ENCODE measurements around the gene PTDSS2.

Gene PTDSS2

GRCh38 chr11:496834-497564 is 46.9 kb downstream of the PTDSS2 start:
- Histone ChIP-seq H3K4me1 (ENCODE audit: low read length) (no peaks in the 10 kb centered on the region), H3K79me2 (ENCODE audit: low read length) (peaks cover 5% of the 10 kb centered on the region; the same call in 1 of the 2 replicates), H3K4me3 (ENCODE audit: low read length) (no peak overlapping the region), H3K27me3 (replicated peaks; ENCODE audit: insufficient read depth, low read length) (no peaks in the 10 kb centered on the region), H3K4me2 (ENCODE audit: low read depth, low read length) (no peak overlapping the region), H3F3A (ENCODE audit: insufficient read depth, low read length) (no peaks in the 10 kb centered on the region), H3K9ac (ENCODE audit: low read length) (no peak overlapping the region), H2AFZ (ENCODE audit: low read length) (no peak overlapping the region), H3K27ac (ENCODE audit: low read length) (no peak overlapping the region), H3K9me3 (replicated peaks; ENCODE audit: insufficient read depth, low read length) (no peaks in the 10 kb centered on the region), H3K9me2 (replicated peaks; ENCODE audit: insufficient read depth, low read length) (no peaks in the 10 kb centered on the region), H3K36me3 (replicated peaks; ENCODE audit: insufficient read depth, low read length) (no peaks in the 10 kb centered on the region; the same call in 1 of the 2 replicates), H4K20me1 (ENCODE audit: insufficient read depth, low read length) (no peaks in the 10 kb centered on the region)
- DNase-seq: no peak
- TF ChIP-seq CTCF (IDR thresholded peaks at IDR 0.05; ENCODE audit: low read length) (no peak), EZH2 (optimal IDR thresholded peaks at IDR 0.05; ENCODE audit: low read depth, low read length) (no peak), EZH2phosphoT487 (IDR thresholded peaks at IDR 0.05; ENCODE audit: low read length) (no peak)

DNA sequence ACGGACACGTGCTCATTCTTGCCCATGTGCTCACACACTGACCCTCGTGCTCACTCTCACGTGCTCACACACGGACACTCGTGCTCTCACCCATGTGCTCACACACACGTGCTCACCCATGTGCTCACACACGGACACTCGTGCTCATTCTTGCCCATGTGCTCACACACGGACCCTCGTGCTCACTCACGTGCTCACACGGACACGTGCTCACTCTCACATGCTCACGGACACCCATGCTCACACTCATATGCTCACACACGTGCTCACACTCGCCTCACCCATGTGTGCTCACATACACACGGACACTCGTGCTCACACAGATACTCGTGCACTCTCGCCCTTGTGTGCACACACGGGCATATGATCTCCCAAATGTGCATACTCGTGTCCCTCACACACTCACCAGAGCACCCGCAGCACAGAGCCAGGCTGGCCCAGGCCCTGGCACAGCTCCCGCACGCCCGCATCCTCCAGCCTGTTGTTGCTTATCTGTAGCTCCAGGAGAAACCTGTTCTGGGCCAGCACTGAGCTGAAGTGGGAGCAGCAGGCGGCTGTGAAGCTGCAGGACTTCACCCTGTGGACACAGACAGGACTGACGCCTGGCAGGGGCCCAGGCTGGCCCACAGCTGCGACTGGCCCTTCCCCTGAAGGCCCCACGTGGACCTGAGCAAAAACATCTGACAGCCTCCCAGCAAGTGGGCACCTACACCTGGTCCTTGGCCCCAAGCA is 47.7 kb downstream of the PTDSS2 start:
- H3K36me3 ChIP-seq (replicated peaks; ENCODE audit: insufficient read depth, low read length): no peaks in the 10 kb centered on the region; the same call in 1 of the 2 replicates
- H3F3A ChIP-seq (ENCODE audit: insufficient read depth, low read length): no peaks in the 10 kb centered on the region
- no peaks in the 10 kb centered on the region for H3K27me3 ChIP-seq (replicated peaks; ENCODE audit: insufficient read depth, low read length)
- DNase-seq: no peak
- H3K79me2 ChIP-seq (ENCODE audit: low read length): peaks cover 11% of the 10 kb centered on the region; the same call in 1 of the 2 replicates
- no peaks in the 10 kb centered on the region for H3K9me2 ChIP-seq (replicated peaks; ENCODE audit: insufficient read depth, low read length)
- no peaks in the 10 kb centered on the region for H4K20me1 ChIP-seq (ENCODE audit: insufficient read depth, low read length)
- H3K4me2 ChIP-seq (ENCODE audit: low read depth, low read length): no peak overlapping the region
- TF ChIP-seq CTCF (IDR thresholded peaks at IDR 0.05; ENCODE audit: low read length) (no peak), EZH2 (optimal IDR thresholded peaks at IDR 0.05; ENCODE audit: low read depth, low read length) (no peak), EZH2phosphoT487 (IDR thresholded peaks at IDR 0.05; ENCODE audit: low read length) (no peak)
- H3K9me3 ChIP-seq (replicated peaks; ENCODE audit: insufficient read depth, low read length): no peaks in the 10 kb centered on the region
- H3K4me1 ChIP-seq (ENCODE audit: low read length): no peaks in the 10 kb centered on the region
- H3K9ac ChIP-seq (ENCODE audit: low read length): no peak overlapping the region
- no peak overlapping the region for H2AFZ ChIP-seq (ENCODE audit: low read length)
- no peak overlapping the region for H3K27ac ChIP-seq (ENCODE audit: low read length)
- H3K4me3 ChIP-seq (ENCODE audit: low read length): no peak overlapping the region

- H3K4me2 ChIP-seq (ENCODE audit: low read depth, low read length): no peak overlapping the region
- H3K27ac ChIP-seq (ENCODE audit: low read length): no peak overlapping the region
- H4K20me1 ChIP-seq (ENCODE audit: insufficient read depth, low read length): no peaks in the 10 kb centered on the region
- no peak overlapping the region for H2AFZ ChIP-seq (ENCODE audit: low read length)
- H3K4me1 ChIP-seq (ENCODE audit: low read length): no peaks in the 10 kb centered on the region
- H3K79me2 ChIP-seq (ENCODE audit: low read length): peaks cover 13% of the 10 kb centered on the region; the same call in 1 of the 2 replicates
- no peak for TF ChIP-seq CTCF (IDR thresholded peaks at IDR 0.05; ENCODE audit: low read length)
- no peak for TF ChIP-seq EZH2 (optimal IDR thresholded peaks at IDR 0.05; ENCODE audit: low read depth, low read length)
- no peak for TF ChIP-seq EZH2phosphoT487 (IDR thresholded peaks at IDR 0.05; ENCODE audit: low read length)
- H3K9ac ChIP-seq (ENCODE audit: low read length): no peak overlapping the region
- no peaks in the 10 kb centered on the region for H3K27me3 ChIP-seq (replicated peaks; ENCODE audit: insufficient read depth, low read length)
- H3K36me3 ChIP-seq (replicated peaks; ENCODE audit: insufficient read depth, low read length): no peaks in the 10 kb centered on the region; the same call in 1 of the 2 replicates
- DNase-seq: no peak
- H3K9me2 ChIP-seq (replicated peaks; ENCODE audit: insufficient read depth, low read length): no peaks in the 10 kb centered on the region
- H3K4me3 ChIP-seq (ENCODE audit: low read length): no peak overlapping the region
- H3K9me3 ChIP-seq (replicated peaks; ENCODE audit: insufficient read depth, low read length): no peaks in the 10 kb centered on the region
- no peaks in the 10 kb centered on the region for H3F3A ChIP-seq (ENCODE audit: insufficient read depth, low read length)
Observed at GRCh38 chr11:498297-499181, 48.5 kb downstream of the PTDSS2 start.
